RPMI7951 (cell line): ENCODE results near the gene C7orf33. TPM values are rescaled to one million over a fixed set of nuclear protein-coding genes. Genes with fewer than 3 reads are reported as not detected.

ENCODE experiments used
- DNase-seq: peaks from one replicate; pipeline ENCODE4 v3.0.0-alpha.2; 2012; ENCODE audit warnings: low read depth
- total RNA-seq: library from RNA; depleted of rRNA; stranded (reverse); fragments of >200 nt; shearing (Covaris generic); gene quantifications from 2 replicates; pipeline ENCODE4 v1.2.3, GENCODE V29; 2014; rRNA removed

Gene C7orf33
- total RNA-seq, 1 experiment from 2014 or later: not detected

DNA sequence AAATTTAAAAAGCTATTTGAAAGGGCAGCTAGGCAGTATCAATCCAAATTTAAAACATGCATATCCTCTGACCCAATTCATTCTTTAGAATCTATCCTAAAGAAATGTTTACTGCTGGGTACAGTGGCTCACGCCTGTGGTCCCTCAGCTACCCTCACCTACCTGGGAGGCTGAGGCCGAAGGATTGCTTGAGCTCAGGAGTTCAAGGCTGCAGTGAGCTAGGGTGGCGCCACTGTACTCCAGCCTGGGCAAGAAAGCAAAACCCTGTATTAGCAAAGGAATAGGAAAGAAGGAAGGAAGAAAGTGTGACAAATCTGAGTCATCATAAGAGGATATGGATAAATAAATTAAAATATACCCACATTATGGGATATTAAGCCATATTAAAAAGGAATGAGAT, 36.3 kb downstream of the C7orf33 start:
- DNase-seq: no peak

- no peak for DNase-seq
Observed at GRCh38 chr7:148628011-148628410, 37.4 kb downstream of the C7orf33 start.

DNA sequence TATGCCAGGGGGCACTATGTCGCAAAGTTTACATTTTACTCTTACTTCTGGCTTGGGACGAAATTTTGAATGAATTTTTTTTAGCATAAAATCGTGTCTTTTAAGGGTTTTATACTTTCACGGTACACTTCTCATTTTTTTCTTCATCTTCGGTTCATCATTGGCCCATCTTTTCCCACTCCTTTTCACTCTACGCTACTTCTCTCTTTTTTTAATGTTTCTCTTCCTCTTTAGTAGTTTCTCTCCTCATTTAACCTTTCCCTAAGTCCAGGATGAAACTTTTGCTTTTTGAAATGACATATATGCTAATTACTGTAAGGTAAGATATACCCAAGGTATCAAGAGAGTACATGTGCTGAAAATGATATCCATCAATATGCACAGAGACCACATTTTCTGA, 39.5 kb downstream of the C7orf33 start:
- no peak for DNase-seq

DNA sequence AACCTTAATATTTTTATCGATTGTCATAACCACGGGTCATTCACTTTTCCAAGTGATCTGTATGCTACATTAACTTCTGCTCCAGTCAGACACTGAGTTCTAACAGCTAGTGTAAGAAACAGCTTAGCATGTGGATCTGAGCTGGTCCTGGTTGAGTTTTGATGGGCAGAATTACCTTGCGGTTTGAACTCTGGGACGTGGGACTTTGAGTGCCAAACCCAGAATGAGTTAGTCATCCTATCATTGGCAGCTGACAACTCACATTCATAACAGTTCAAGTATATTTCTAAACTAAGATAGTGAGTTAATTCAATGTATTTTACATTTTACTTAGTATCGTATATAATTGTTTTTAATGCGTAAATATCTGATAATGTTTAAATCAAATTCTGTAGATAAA, 43.2 kb downstream of the C7orf33 start:
- DNase-seq: no peak

GRCh38 chr7:148637094-148637493, 46.5 kb downstream of the C7orf33 start:
- DNase-seq: no peak

- DNase-seq: no peak
Observed at GRCh38 chr7:148645898-148646297, 55.3 kb downstream of the C7orf33 start.

- peak; percentile 49 for DNase-seq
Observed at GRCh38 chr7:148650232-148650858, 59.8 kb downstream of the C7orf33 start.

DNA sequence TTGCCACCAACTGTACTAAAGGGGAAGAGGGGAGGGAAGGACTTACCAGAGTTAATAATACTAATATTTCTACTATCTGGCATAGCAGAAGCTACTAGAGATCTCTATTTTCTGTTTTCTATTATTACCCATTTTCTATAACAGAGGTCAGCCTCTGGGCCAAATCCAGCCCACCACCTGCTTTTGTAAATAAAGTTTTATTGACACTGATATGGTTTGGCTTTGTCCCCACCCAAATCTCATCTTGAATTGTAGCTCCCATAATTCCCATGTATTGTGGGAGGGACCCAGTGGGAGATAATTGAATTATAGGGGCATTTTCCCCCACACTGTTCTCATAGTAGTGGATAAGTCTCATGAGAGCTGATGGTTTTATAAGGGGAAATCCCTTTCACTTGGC, 62.2 kb downstream of the C7orf33 start:
- DNase-seq: no peak

- DNase-seq: no peak
Observed at GRCh38 chr7:148657929-148658328, 67.4 kb downstream of the C7orf33 start.

DNA sequence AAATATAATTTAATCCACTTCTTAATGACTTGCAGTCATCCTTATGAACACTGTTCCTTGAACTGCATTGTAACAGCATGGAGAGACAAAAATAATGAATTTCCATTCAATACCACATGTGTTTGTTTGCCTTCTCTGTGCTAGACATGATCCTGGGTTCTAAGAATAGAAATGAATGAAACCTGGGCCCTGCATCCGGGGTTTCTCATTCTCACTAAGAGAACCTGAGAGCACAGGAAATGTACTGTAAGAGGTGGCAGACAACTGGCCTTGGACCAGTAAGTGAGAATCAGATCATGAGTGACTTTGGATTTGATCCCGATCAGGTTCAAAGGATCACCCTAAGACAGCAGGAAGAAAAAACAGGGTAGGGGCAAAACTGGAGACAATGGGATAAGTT, 70.9 kb downstream of the C7orf33 start:
- no peak for DNase-seq

- DNase-seq: peak; percentile 56
Observed at GRCh38 chr7:148662646-148663045, 72.1 kb downstream of the C7orf33 start.

GRCh38 chr7:148664324-148664723, 73.8 kb downstream of the C7orf33 start:
- DNase-seq: peak; percentile 13

GRCh38 chr7:148665221-148665620, 74.7 kb downstream of the C7orf33 start:
- DNase-seq: no peak

Other genes with a start within 250 kb of the C7orf33 start
- 56.3 and 65.1 TPM in 2 replicates for gene CUL1, start 108.1 kb downstream of the C7orf33 start, total RNA-seq